K562 (cell line): ENCODE measurements around the gene GATA5. TPM values are rescaled to one million over a fixed set of nuclear protein-coding genes. Genes with fewer than 3 reads are reported as not detected.

ENCODE experiments used
- ATAC-seq: fragments of 200-7000 bp; cut with Tn5 transposase; 3 replicates; pipeline ENCODE4 v1.9.1; 2020; ENCODE audit warnings: moderate library complexity
- BruUV-seq: library from RNA; stranded (reverse); fragments of 400-500 nt; replicated peaks from 2 replicates; lab custom pipeline; 2021; lab: Mats Ljungman, UMichigan
- CTCF ChIA-PET: fragments of 300-600 bp; formaldehyde crosslinking; extraction: SDS; loops from one replicate; lab custom pipeline; 2021; ENCODE audit warnings: low intra/inter-chr PET ratio; lab: Yijun Ruan, JAX
- POLR2A ChIA-PET: fragments of 300-600, 350-650 bp; sonication (Branson Sonifier 250); formaldehyde crosslinking; extraction: SDS; loops from one replicate; lab custom pipeline; 2021; ENCODE audit warnings: antibody characterized with exemption, inconsistent platforms; lab: Yijun Ruan, JAX
- DNase-seq, 4 experiments: peaks; one replicate each; pipeline versions ENCODE4 v3.0.0 to v3.0.0-alpha.2; 2011 to 2018; ENCODE audit warnings: low spot score in 3 of 4, mixed read lengths in 3 of 4; ENCODE audit errors: extremely low read depth in 1 of 4
- FAIRE-seq: peaks from 2 replicates; lab custom pipeline; 2011; peaks lifted over from hg19 to GRCh38; lab: Jason Lieb, UNC
- H2AFZ ChIP-seq: 2 replicates; pipeline ENCODE4 v1.6.0; 2011; ENCODE audit warnings: low read depth, low read length, control low read depth, inconsistent platforms
- H3K27ac ChIP-seq: fragments of 200-600 bp; 3 replicates; pipeline ENCODE4 v1.8.0; 2011; ENCODE audit warnings: low read depth, mild to moderate bottlenecking, control low read depth, inconsistent platforms, low read length, moderate library complexity, mixed read lengths; ENCODE audit errors: extremely low read depth
- H3K27me3 ChIP-seq, 2 experiments: fragments of 300-600 bp in 1 of 2; 2 replicates in 1 of 2; 3 replicates in 1 of 2; pipeline versions ENCODE4 v1.6.0 to v1.8.0; 2011; ENCODE audit warnings: inconsistent platforms in 2 of 2, low read length in 2 of 2, mild to moderate bottlenecking in 1 of 2, mixed read lengths in 1 of 2, moderate library complexity in 1 of 2; ENCODE audit not compliant: control insufficient read depth in 2 of 2, insufficient read depth in 2 of 2
- H3K36me3 ChIP-seq: fragments of 300-600 bp; 3 replicates; pipeline ENCODE4 v1.8.0; 2011; ENCODE audit warnings: mild to moderate bottlenecking, low read length, inconsistent platforms; ENCODE audit not compliant: control insufficient read depth, insufficient read depth
- H3K4me1 ChIP-seq, 2 experiments: fragments of 200-600 bp in 1 of 2; replicated peaks in 1 of 2; 2 replicates in 1 of 2; 3 replicates in 1 of 2; pipeline versions ENCODE4 v1.5.1 to v1.8.0; 2011; ENCODE audit warnings: inconsistent platforms in 2 of 2, low read length in 2 of 2, mild to moderate bottlenecking in 1 of 2, mixed read lengths in 1 of 2, moderate library complexity in 1 of 2; ENCODE audit not compliant: control insufficient read depth in 2 of 2, insufficient read depth in 2 of 2
- H3K4me2 ChIP-seq: 2 replicates; pipeline ENCODE4 v1.6.1; 2011; ENCODE audit warnings: low read length, control low read depth, inconsistent platforms, mixed read lengths; ENCODE audit not compliant: insufficient read depth
- H3K4me3 ChIP-seq: fragments of 200-600 bp; sonication (generic), shearing (Covaris generic); 2 replicates; pipeline ENCODE4 v1.5.1; 2016; ENCODE audit warnings: control low read depth, inconsistent platforms
- H3K79me2 ChIP-seq: fragments of 200-600 bp; 3 replicates; pipeline ENCODE4 v1.8.0; 2011; ENCODE audit warnings: low read length, inconsistent platforms; ENCODE audit not compliant: control insufficient read depth, insufficient read depth
- H3K9ac ChIP-seq, 2 experiments: 2 replicates each; pipeline versions ENCODE4 v1.6.0 to v1.6.1; 2011; ENCODE audit warnings: low read depth in 2 of 2, low read length in 2 of 2, control low read depth in 1 of 2, inconsistent platforms in 1 of 2, mild to moderate bottlenecking in 1 of 2, mixed read lengths in 1 of 2; ENCODE audit not compliant: insufficient read depth in 1 of 2
- H3K9me1 ChIP-seq: one replicate; pipeline ENCODE4 v1.6.0; 2011; ENCODE audit warnings: inconsistent platforms, mild to moderate bottlenecking, low read length, moderate library complexity; ENCODE audit not compliant: control insufficient read depth, insufficient read depth
- H3K9me3 ChIP-seq: replicated peaks from 2 replicates; pipeline ENCODE4 v1.5.1; 2011; ENCODE audit warnings: low read depth, low read length, inconsistent platforms; ENCODE audit not compliant: control insufficient read depth, insufficient read depth
- H4K20me1 ChIP-seq: replicated peaks from 2 replicates; pipeline ENCODE4 v1.6.1; 2011; ENCODE audit warnings: low read length, inconsistent platforms, mixed read lengths; ENCODE audit not compliant: control insufficient read depth, insufficient read depth
- CCNT2 ChIP-seq: IDR thresholded peaks from 2 replicates; pipeline ENCODE4 v1.6.1; 2011; ENCODE audit warnings: borderline replicate concordance, low read depth, mild to moderate bottlenecking, moderate library complexity, mixed read lengths, low read length; ENCODE audit not compliant: insufficient read length; ENCODE audit errors: extremely low read depth
- EGR1 ChIP-seq: fragments of 450-650 bp; conservative IDR thresholded peaks from 2 replicates; pipeline ENCODE4 v1.6.1; 2017; ENCODE audit warnings: mild to moderate bottlenecking
- ETV6 ChIP-seq, 3 experiments: fragments of 150-350 bp in 1 of 3; sonication (generic) in 1 of 3; formaldehyde crosslinking in 1 of 3; IDR thresholded peaks; 2 replicates each; pipeline versions ENCODE4 v1.6.1 to v1.8.0; 2014 to 2022; ENCODE audit warnings: borderline replicate concordance in 2 of 3, low read depth in 2 of 3, antibody characterized with exemption in 1 of 3, low read length in 1 of 3, mild to moderate bottlenecking in 1 of 3, missing genetic modification reagents in 1 of 3
- FOSL1 ChIP-seq: fragments of 200-800 bp; sonication (Bioruptor generic); conservative IDR thresholded peaks from 2 replicates; pipeline ENCODE4 v1.6.1; 2016; ENCODE audit warnings: missing genetic modification characterization, missing compliant biosample characterization
- HDAC1 ChIP-seq, 2 experiments: fragments of 450-650 bp; IDR thresholded peaks; 2 replicates each; pipeline ENCODE4 v1.6.1; 2016 to 2017; ENCODE audit warnings: inconsistent platforms in 1 of 2, mild to moderate bottlenecking in 1 of 2, moderate library complexity in 1 of 2
- HNRNPH1 ChIP-seq: fragments of 200-400 bp; formaldehyde crosslinking; optimal IDR thresholded peaks from 2 replicates; pipeline ENCODE3; 2017; ENCODE audit warnings: low read depth, mild to moderate bottlenecking, low read length, moderate library complexity
- HNRNPUL1 ChIP-seq: fragments of 200-400 bp; formaldehyde crosslinking; IDR thresholded peaks from 2 replicates; pipeline ENCODE4 v1.6.1; 2017; ENCODE audit warnings: low read length
- NFRKB ChIP-seq: fragments of 450-650 bp; IDR thresholded peaks from 2 replicates; pipeline ENCODE4 v1.6.1; 2016; ENCODE audit warnings: low read depth
- NR1H2 ChIP-seq: sonication (generic); formaldehyde crosslinking; IDR thresholded peaks from 2 replicates; pipeline ENCODE4 v1.4.0; 2020; ENCODE audit warnings: mild to moderate bottlenecking, missing genetic modification reagents
- RBM17 ChIP-seq: fragments of 200-400 bp; formaldehyde crosslinking; IDR thresholded peaks from 2 replicates; pipeline ENCODE4 v1.6.1; 2017; ENCODE audit warnings: low read depth, mild to moderate bottlenecking, low read length, borderline replicate concordance
- SIN3B ChIP-seq: fragments of 450-650 bp; IDR thresholded peaks from 2 replicates; pipeline ENCODE4 v1.6.1; 2017; ENCODE audit warnings: low read depth, mild to moderate bottlenecking, moderate library complexity
- SP1 ChIP-seq: sonication (generic); formaldehyde crosslinking; IDR thresholded peaks from 2 replicates; pipeline ENCODE4 v1.8.1; 2022; ENCODE audit warnings: mild to moderate bottlenecking, missing genetic modification reagents
- TRIM24 ChIP-seq, 2 experiments: fragments of 450-650 bp; IDR thresholded peaks; 2 replicates each; pipeline ENCODE4 v1.6.1; 2016
- ZBTB8A ChIP-seq: fragments of 450-650 bp; IDR thresholded peaks from 2 replicates; pipeline ENCODE4 v1.6.1; 2018; ENCODE audit warnings: mild to moderate bottlenecking, moderate library complexity; ENCODE audit not compliant: partially characterized antibody
- ZNF584 ChIP-seq: fragments of 200-800 bp; sonication (Bioruptor generic); IDR thresholded peaks from 2 replicates; pipeline ENCODE4 v1.6.1; 2016; ENCODE audit warnings: low read depth, mild to moderate bottlenecking, missing genetic modification characterization, missing compliant biosample characterization
- ZNF766 ChIP-seq: fragments of 200-800 bp; sonication (Bioruptor generic); conservative IDR thresholded peaks from 2 replicates; pipeline ENCODE4 v1.6.1; 2016; ENCODE audit warnings: missing genetic modification characterization, missing compliant biosample characterization
- WGBS: fragments of 100-300 bp; shearing (Covaris generic); methylation state at CpG from one replicate; pipeline ENCODE4 v1.1.6; 2016; ENCODE audit warnings: low coverage, mixed read lengths; ENCODE audit not compliant: insufficient coverage; ENCODE audit errors: missing lambda C conversion rate; 5-methylcytosine and 5-hydroxymethylcytosine counted together
- in situ Hi-C: fragments of 300-500 bp; cut with MboI; formaldehyde crosslinking; loops from 4 replicates; pipeline ENCODE4 v1.15.0; 2018; ENCODE audit warnings: inconsistent platforms, mixed read lengths
- intact Hi-C: fragments of 100-400 bp; cut with micrococcal nuclease; formaldehyde crosslinking; loops from 2 replicates; pipeline ENCODE4 v1.14.2; 2022
- polyA plus RNA-seq, 8 experiments: library from polyadenylated mRNA; depleted of rRNA in 4 of 8; stranded (reverse) in 5 of 8; unstranded in 3 of 8; fragments of >200 nt; fragmentation: Nextera tagmentation in 2 of 8; fragmentation: Illumina TruSeq in 1 of 8; extraction: Ambion mirVana in 2 of 8; extraction: Trizol in 1 of 8; gene quantifications; 2 replicates each; pipeline versions ENCODE4 v1.2.1 to v1.2.3, GENCODE V29; 2011 to 2014; ENCODE audit warnings: inconsistent platforms in 1 of 8, missing spikeins in 1 of 8
- total RNA-seq, 7 experiments: library from RNA; depleted of rRNA in 6 of 7; stranded (reverse); fragments of >200 nt in 6 of 7; fragmentation: Illumina TruSeq in 2 of 7; extraction: Trizol in 2 of 7; gene quantifications; 2 replicates each; pipeline versions ENCODE4 v1.2.1 to v1.2.3, GENCODE V29; 2011 to 2021; ENCODE audit warnings: low replicate concordance in 1 of 7
- TF ChIP-seq, protein P1 (sequence below): fragments of 250-450 bp; sonication (Bioruptor Pico); IDR thresholded peaks from 2 replicates; pipeline ENCODE4 v1.4.0; 2020; ENCODE audit warnings: mild to moderate bottlenecking, moderate library complexity, borderline replicate concordance
- TF ChIP-seq, protein P2 (sequence below): fragments of 450-650 bp; IDR thresholded peaks from 2 replicates; pipeline ENCODE4 v1.6.1; 2017; ENCODE audit warnings: mild to moderate bottlenecking, moderate library complexity
- TF ChIP-seq, protein P3 (sequence below): fragments of 450-650 bp; formaldehyde crosslinking; IDR thresholded peaks from 2 replicates; pipeline ENCODE4 v1.4.0; 2020; ENCODE audit warnings: mild to moderate bottlenecking, moderate library complexity

Gene GATA5
- total and polyA plus RNA-seq, 9 of the 15 experiments (the other 6 are each of a cell fraction or from before 2014, with no cell fraction given), result 0.09 to 0.57 (median 0.20) TPM; not detected in 3

DNA sequence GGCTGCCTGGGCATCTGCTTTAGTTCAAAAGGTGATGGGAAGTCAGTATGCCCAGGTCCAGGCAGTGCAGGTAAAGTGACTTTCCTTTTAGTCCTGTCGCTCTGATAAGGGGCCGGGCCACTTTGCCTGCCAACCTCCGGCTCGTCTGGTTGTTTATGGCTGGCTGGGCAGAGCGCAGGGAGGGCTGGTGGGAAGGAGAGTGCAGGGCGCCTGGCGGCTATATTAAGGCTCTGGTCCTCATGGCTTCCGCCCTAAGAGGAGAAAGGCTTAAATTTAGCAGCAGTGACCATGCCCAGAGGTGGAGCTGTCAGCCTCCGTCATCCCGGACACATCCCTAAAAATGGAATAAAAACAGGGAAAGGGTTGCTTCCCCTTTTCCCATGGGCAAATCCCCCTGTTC, 14.6 kb downstream of the GATA5 start:
- Histone ChIP-seq H3K9me1 (no peaks in the 10 kb centered on the region), H3K4me1 (peaks cover 14 to 74% of the 10 kb centered on the region in 2 experiments), H2AFZ (no peak overlapping the region), H3K4me3 (no peak overlapping the region), H3K36me3 (no peaks in the 10 kb centered on the region), H3K27me3 (peaks cover 0 to 41% of the 10 kb centered on the region in 2 experiments; a peak in 2 of 5 replicates), H3K27ac (no peak overlapping the region), H3K9ac (no peak overlapping the region), H4K20me1 (no peaks in the 10 kb centered on the region; the same call in 1 of the 2 replicates), H3K4me2 (no peak overlapping the region), H3K79me2 (no peaks in the 10 kb centered on the region), H3K9me3 (no peaks in the 10 kb centered on the region)
- ChIA-PET CTCF (no interaction called here), POLR2A (no interaction called here)
- intact Hi-C loops, result no loop called here
- WGBS, result 26% methylated on average over 10 of the region's 10 CpGs
- BruUV-seq, result no TSS peak
- DNase-seq (no peak), FAIRE-seq (no peak)
- no peak for TF ChIP-seq HNRNPUL1
- no peak for TF ChIP-seq NFRKB
- TF ChIP-seq, protein P1, sequence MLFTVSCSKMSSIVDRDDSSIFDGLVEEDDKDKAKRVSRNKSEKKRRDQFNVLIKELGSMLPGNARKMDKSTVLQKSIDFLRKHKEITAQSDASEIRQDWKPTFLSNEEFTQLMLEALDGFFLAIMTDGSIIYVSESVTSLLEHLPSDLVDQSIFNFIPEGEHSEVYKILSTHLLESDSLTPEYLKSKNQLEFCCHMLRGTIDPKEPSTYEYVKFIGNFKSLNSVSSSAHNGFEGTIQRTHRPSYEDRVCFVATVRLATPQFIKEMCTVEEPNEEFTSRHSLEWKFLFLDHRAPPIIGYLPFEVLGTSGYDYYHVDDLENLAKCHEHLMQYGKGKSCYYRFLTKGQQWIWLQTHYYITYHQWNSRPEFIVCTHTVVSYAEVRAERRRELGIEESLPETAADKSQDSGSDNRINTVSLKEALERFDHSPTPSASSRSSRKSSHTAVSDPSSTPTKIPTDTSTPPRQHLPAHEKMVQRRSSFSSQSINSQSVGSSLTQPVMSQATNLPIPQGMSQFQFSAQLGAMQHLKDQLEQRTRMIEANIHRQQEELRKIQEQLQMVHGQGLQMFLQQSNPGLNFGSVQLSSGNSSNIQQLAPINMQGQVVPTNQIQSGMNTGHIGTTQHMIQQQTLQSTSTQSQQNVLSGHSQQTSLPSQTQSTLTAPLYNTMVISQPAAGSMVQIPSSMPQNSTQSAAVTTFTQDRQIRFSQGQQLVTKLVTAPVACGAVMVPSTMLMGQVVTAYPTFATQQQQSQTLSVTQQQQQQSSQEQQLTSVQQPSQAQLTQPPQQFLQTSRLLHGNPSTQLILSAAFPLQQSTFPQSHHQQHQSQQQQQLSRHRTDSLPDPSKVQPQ (CRISPR knock-in tag), result no peak
- TF ChIP-seq NR1H2 (CRISPR knock-in tag), result no peak
- no peak for TF ChIP-seq ZBTB8A
- TF ChIP-seq HDAC1 (IDR thresholded peaks at IDR 0.05), result no peak
- TF ChIP-seq ETV6 (IDR thresholded peaks at IDR 0.05; ENCODE audit: borderline replicate concordance in 1 of 2, low read depth in 2 of 2, low read length in 1 of 2), result no peak
- no peak for TF ChIP-seq ETV6 (CRISPR knock-in tag; IDR thresholded peaks at IDR 0.05; ENCODE audit: borderline replicate concordance)
- TF ChIP-seq FOSL1 (tag), result no peak
- no peak for TF ChIP-seq CCNT2
- TF ChIP-seq, protein P2, sequence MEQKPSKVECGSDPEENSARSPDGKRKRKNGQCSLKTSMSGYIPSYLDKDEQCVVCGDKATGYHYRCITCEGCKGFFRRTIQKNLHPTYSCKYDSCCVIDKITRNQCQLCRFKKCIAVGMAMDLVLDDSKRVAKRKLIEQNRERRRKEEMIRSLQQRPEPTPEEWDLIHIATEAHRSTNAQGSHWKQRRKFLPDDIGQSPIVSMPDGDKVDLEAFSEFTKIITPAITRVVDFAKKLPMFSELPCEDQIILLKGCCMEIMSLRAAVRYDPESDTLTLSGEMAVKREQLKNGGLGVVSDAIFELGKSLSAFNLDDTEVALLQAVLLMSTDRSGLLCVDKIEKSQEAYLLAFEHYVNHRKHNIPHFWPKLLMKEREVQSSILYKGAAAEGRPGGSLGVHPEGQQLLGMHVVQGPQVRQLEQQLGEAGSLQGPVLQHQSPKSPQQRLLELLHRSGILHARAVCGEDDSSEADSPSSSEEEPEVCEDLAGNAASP, result no peak
- no peak for TF ChIP-seq TRIM24 (IDR thresholded peaks at IDR 0.05)
- TF ChIP-seq SP1, result no peak
- TF ChIP-seq ZNF584 (CRISPR knock-in tag), result no peak
- TF ChIP-seq ZNF766 (CRISPR knock-in tag), result no peak
- no peak for TF ChIP-seq SIN3B
- TF ChIP-seq, protein P3, sequence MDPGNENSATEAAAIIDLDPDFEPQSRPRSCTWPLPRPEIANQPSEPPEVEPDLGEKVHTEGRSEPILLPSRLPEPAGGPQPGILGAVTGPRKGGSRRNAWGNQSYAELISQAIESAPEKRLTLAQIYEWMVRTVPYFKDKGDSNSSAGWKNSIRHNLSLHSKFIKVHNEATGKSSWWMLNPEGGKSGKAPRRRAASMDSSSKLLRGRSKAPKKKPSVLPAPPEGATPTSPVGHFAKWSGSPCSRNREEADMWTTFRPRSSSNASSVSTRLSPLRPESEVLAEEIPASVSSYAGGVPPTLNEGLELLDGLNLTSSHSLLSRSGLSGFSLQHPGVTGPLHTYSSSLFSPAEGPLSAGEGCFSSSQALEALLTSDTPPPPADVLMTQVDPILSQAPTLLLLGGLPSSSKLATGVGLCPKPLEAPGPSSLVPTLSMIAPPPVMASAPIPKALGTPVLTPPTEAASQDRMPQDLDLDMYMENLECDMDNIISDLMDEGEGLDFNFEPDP, result no peak
- TF ChIP-seq RBM17, result no peak
- no peak for TF ChIP-seq EGR1
- TF ChIP-seq HNRNPH1, result no peak
- TF ChIP-seq, all 486 proteins: peak for 0
- in situ Hi-C loops, result no loop called here
- ATAC-seq, result no peak
